DND-41 (cell line): ENCODE results near the gene HECW1.

Source experiments
- EZH2 ChIP-seq: IDR thresholded peaks from 3 replicates; pipeline ENCODE4 v1.6.1; 2012; ENCODE audit warnings: borderline replicate concordance, low read depth, mild to moderate bottlenecking, moderate library complexity, low read length, inconsistent platforms; ENCODE audit not compliant: severe bottlenecking
- TF ChIP-seq, protein P1 (sequence below): IDR thresholded peaks from 2 replicates; pipeline ENCODE4 v1.5.1; 2012; ENCODE audit warnings: borderline replicate concordance, low read length, moderate library complexity, mild to moderate bottlenecking; ENCODE audit not compliant: poor library complexity, severe bottlenecking; ENCODE audit errors: extremely low read depth

DNA sequence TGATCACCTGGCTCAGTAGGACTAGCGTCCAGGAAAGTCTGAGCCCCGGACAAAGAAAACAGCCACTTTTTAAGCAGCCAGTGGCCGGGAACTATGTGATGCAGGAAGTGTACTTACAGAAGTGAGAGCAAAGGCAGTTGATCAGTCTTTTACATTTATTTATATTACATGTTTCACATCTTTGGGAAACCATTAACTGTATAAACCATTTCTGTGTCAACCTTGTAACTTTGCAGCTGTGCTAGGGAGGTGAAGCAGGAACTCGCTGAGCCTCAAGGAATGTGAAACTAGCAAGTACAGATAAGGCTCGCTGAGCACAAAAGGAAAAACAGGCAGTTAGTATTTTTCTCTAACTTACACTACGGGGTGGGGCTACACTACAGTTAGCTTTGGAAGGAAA is 39.9 kb upstream of the HECW1 start:
- no peak for TF ChIP-seq EZH2
- TF ChIP-seq, protein P1, sequence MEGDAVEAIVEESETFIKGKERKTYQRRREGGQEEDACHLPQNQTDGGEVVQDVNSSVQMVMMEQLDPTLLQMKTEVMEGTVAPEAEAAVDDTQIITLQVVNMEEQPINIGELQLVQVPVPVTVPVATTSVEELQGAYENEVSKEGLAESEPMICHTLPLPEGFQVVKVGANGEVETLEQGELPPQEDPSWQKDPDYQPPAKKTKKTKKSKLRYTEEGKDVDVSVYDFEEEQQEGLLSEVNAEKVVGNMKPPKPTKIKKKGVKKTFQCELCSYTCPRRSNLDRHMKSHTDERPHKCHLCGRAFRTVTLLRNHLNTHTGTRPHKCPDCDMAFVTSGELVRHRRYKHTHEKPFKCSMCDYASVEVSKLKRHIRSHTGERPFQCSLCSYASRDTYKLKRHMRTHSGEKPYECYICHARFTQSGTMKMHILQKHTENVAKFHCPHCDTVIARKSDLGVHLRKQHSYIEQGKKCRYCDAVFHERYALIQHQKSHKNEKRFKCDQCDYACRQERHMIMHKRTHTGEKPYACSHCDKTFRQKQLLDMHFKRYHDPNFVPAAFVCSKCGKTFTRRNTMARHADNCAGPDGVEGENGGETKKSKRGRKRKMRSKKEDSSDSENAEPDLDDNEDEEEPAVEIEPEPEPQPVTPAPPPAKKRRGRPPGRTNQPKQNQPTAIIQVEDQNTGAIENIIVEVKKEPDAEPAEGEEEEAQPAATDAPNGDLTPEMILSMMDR = no peak
